OCI-LY7 (cell line): ENCODE results near the gene WTIP. TPM values are rescaled to one million over a fixed set of nuclear protein-coding genes. Genes with fewer than 3 reads are reported as not detected.

Experiments
- BruUV-seq: library from RNA; stranded (reverse); fragments of 400-500 nt; replicated peaks from 2 replicates; lab custom pipeline; 2021; lab: Mats Ljungman, UMichigan
- CTCF ChIA-PET: fragments of 300-600 bp; sonication (Branson Sonifier 250); formaldehyde crosslinking; loops from one replicate; lab custom pipeline; 2022; ENCODE audit warnings: antibody characterized with exemption; ENCODE audit not compliant: unreplicated experiment; lab: Charles Lee
- POLR2A ChIA-PET: fragments of 300-600 bp; sonication (Branson Sonifier 250); formaldehyde crosslinking; loops from one replicate; lab custom pipeline; 2022; ENCODE audit warnings: antibody characterized with exemption; lab: Charles Lee
- DNase-seq: peaks from one replicate; pipeline ENCODE4 v3.0.0-alpha.2; 2015; ENCODE audit warnings: low spot score
- H2AFZ ChIP-seq: fragments of 200-600 bp; sonication (generic), shearing (Covaris generic); 2 replicates; pipeline ENCODE4 v1.6.1; 2014; ENCODE audit warnings: mild to moderate bottlenecking, antibody characterized with exemption, low read length, moderate library complexity
- H3K27ac ChIP-seq: fragments of 200-600 bp; sonication (generic); 2 replicates; pipeline ENCODE4 v1.5.1; 2014; ENCODE audit warnings: mixed run types, low read depth, mild to moderate bottlenecking, moderate library complexity, low read length, inconsistent platforms; ENCODE audit not compliant: poor library complexity, severe bottlenecking
- H3K36me3 ChIP-seq: fragments of 200-600 bp; sonication (generic); 2 replicates; pipeline ENCODE4 v1.6.1; 2014; ENCODE audit warnings: mild to moderate bottlenecking, antibody characterized with exemption, low read length, moderate library complexity, mixed read lengths; ENCODE audit not compliant: insufficient read depth
- H3K4me1 ChIP-seq: fragments of 200-600 bp; sonication (generic); 2 replicates; pipeline ENCODE4 v1.5.1; 2014; ENCODE audit warnings: mild to moderate bottlenecking, low read length; ENCODE audit not compliant: insufficient read depth, poor library complexity, severe bottlenecking
- H3K4me2 ChIP-seq: fragments of 200-600 bp; sonication (generic); 2 replicates; pipeline ENCODE4 v1.6.1; 2014; ENCODE audit warnings: mild to moderate bottlenecking, low read length
- H3K4me3 ChIP-seq: fragments of 200-600 bp; sonication (generic); 2 replicates; pipeline ENCODE4 v1.5.1; 2014; ENCODE audit warnings: mild to moderate bottlenecking, low read depth, low read length; ENCODE audit not compliant: poor library complexity, severe bottlenecking
- H3K79me2 ChIP-seq: fragments of 200-600 bp; sonication (generic); 2 replicates; pipeline ENCODE4 v1.6.1; 2016; ENCODE audit warnings: low read depth, mild to moderate bottlenecking, low read length, moderate library complexity, mixed read lengths; ENCODE audit not compliant: insufficient read depth
- H3K9me2 ChIP-seq: fragments of 200-600 bp; sonication (generic); 2 replicates; pipeline ENCODE4 v1.6.1; 2016; ENCODE audit warnings: mild to moderate bottlenecking, low read length, mixed read lengths; ENCODE audit not compliant: insufficient read depth
- H3K9me3 ChIP-seq: fragments of 200-600 bp; sonication (generic); 2 replicates; pipeline ENCODE4 v1.6.1; 2014; ENCODE audit warnings: mild to moderate bottlenecking, mixed run types, low read length, mixed read lengths
- H4K20me1 ChIP-seq: fragments of 200-600 bp; sonication (generic); 2 replicates; pipeline ENCODE4 v1.6.1; 2014; ENCODE audit warnings: mild to moderate bottlenecking, antibody characterized with exemption, low read length, moderate library complexity, mixed read lengths; ENCODE audit not compliant: insufficient read depth
- EZH2phosphoT487 ChIP-seq: fragments of 200-600 bp; sonication (generic); IDR thresholded peaks from 2 replicates; pipeline ENCODE4 v1.6.1; 2018; ENCODE audit warnings: low read depth, borderline replicate concordance, mild to moderate bottlenecking, mixed run types, antibody characterized with exemption, low read length, moderate library complexity, mixed read lengths
- intact Hi-C: fragments of 100-400 bp; cut with micrococcal nuclease; formaldehyde crosslinking; loops from one replicate; pipeline ENCODE4 v1.10.0; 2022; ENCODE audit not compliant: unreplicated experiment
- total RNA-seq, 2 experiments: library from RNA; depleted of rRNA in 1 of 2; stranded (reverse); fragments of >200 nt in 1 of 2; shearing (Covaris generic) in 1 of 2; gene quantifications; 2 replicates each; pipeline ENCODE4 v1.2.3, GENCODE V29; 2014 to 2022
- TF ChIP-seq, protein P1 (sequence below): fragments of 200-600 bp; sonication (generic); conservative IDR thresholded peaks from 2 replicates; pipeline ENCODE4 v1.5.1; 2014; ENCODE audit warnings: mild to moderate bottlenecking, antibody characterized with exemption, low read length, moderate library complexity, mixed read lengths

WTIP gene
- total RNA-seq, 2 experiments from 2014 or later, result 1.4 to 1.5 TPM

DNA sequence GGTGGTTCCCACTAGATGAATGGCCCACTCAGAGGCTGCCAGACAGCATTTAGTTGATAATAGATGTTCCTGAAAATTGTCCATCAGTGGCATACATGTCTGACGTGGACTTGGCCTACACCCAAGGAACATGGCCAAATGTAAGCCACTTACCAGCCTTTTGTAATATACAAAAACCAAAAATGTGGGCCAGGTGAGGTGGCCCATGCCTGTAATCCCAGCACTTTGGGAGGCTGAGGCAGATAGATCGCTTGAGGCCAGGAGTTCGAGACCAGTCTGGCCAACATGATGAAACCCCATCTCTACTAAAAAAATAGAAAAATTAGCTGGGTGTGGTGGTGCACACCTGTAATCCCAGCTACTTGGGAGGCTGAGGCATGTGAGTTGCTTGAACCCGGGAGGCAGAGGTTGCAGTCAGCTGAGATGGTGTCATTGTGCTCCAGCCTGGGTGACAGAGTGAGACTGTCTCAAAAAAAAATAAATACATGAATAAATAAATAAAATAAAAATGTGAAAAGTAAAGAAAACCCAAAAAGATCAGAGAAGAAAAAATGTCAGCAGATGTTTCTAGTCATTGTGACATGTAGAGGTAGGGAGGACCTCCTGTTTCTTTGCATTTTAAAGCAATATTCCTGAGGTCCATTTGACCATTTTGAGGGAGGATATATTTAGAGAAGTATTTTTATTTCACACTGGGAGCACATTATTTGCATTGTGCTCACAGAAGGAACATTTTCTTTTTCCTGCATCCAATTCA lies 7.1 kb upstream of the WTIP start:
- H3K4me3 ChIP-seq, result no peak overlapping the region
- intact Hi-C loops, result no loop called here
- BruUV-seq, result no TSS peak

DNA sequence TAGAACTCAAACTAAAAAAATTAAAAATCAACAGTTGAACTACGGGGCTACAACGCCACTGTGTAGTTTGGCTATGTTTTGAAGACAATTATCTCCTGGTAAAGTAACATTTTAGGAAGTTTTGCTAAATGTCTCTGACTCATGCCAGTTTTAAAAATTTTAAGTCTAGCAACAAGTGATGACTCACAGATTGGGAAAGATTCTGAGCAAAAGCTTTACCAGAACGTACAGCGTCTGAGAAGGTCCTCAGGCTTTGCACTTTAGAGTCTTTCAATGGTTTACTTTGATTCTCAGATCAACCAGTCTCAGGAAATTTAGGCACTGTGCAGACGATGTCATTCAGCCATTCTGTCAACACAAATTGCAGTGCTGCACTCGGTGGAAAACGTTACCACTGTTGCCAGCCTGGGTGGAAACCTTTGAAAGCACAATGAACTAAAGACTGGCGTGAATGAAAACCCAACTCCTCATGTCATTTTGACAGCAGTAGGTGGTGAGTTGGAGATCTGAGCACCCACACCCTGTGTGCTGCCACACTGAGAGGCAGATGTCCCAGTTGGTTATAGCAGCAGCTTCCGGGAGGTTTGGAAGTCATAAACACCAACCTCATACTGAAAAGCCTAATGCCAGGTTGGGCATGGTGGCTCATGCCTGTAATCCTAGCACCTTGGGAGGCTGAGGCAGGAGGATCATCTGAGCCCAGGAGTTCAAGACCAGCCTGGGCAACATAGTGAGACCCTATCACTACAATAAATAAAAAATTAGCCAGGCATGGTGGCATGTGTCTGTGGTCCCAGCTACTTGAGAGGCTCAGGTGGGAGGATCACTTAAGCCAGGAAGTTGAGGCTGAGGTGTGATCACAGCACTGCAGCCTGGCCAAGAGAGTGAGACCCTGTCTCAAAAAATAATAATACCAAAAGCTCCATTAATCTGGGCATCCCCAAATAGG lies 6.3 kb upstream of the WTIP start:
- no peak overlapping the region for H3K4me3 ChIP-seq
- H3K36me3 ChIP-seq, result peaks cover 40% of the 10 kb centered on the region
- ChIA-PET CTCF (no interaction called here), POLR2A (interaction anchor here (1.3 kb wide), 1 partner anchor 23 kb away, joined by 4 read pairs; no protein-coding TSS in a partner anchor)
- H3K79me2 ChIP-seq, result no peaks in the 10 kb centered on the region
- no peak for DNase-seq
- 0 out of 2 replicates have a peak, but pooled peaks cover 4% of the 10 kb centered on the region for H4K20me1 ChIP-seq
- no peaks in the 10 kb centered on the region for H3K9me3 ChIP-seq
- H3K27ac ChIP-seq, result no peak overlapping the region
- no peaks in the 10 kb centered on the region for H3K4me1 ChIP-seq
- no peaks in the 10 kb centered on the region for H3K9me2 ChIP-seq
- intact Hi-C loops, result no loop called here
- H3K4me2 ChIP-seq, result no peak overlapping the region
- no peak for TF ChIP-seq EZH2phosphoT487
- TF ChIP-seq, protein P1, sequence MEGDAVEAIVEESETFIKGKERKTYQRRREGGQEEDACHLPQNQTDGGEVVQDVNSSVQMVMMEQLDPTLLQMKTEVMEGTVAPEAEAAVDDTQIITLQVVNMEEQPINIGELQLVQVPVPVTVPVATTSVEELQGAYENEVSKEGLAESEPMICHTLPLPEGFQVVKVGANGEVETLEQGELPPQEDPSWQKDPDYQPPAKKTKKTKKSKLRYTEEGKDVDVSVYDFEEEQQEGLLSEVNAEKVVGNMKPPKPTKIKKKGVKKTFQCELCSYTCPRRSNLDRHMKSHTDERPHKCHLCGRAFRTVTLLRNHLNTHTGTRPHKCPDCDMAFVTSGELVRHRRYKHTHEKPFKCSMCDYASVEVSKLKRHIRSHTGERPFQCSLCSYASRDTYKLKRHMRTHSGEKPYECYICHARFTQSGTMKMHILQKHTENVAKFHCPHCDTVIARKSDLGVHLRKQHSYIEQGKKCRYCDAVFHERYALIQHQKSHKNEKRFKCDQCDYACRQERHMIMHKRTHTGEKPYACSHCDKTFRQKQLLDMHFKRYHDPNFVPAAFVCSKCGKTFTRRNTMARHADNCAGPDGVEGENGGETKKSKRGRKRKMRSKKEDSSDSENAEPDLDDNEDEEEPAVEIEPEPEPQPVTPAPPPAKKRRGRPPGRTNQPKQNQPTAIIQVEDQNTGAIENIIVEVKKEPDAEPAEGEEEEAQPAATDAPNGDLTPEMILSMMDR, result no peak
- no peak overlapping the region for H2AFZ ChIP-seq
- BruUV-seq, result no TSS peak

More for the DNA sequence above, 7.1 kb upstream of the WTIP start:
- no peak for DNase-seq
- H3K4me1 ChIP-seq, result no peaks in the 10 kb centered on the region
- H3K27ac ChIP-seq, result no peak overlapping the region
- no peak overlapping the region for H3K4me2 ChIP-seq
- no peak overlapping the region for H2AFZ ChIP-seq
- TF ChIP-seq, protein P1, result no peak
- no peak for TF ChIP-seq EZH2phosphoT487
- H3K79me2 ChIP-seq, result no peaks in the 10 kb centered on the region
- H3K9me2 ChIP-seq, result no peaks in the 10 kb centered on the region
- 0 out of 2 replicates have a peak, but pooled peaks cover 4% of the 10 kb centered on the region for H4K20me1 ChIP-seq
- ChIA-PET POLR2A (no interaction called here), CTCF (no interaction called here)
- no peaks in the 10 kb centered on the region for H3K9me3 ChIP-seq
- H3K36me3 ChIP-seq, result peaks cover 49% of the 10 kb centered on the region
